ENCODE results near the gene NR4A1.

Gene NR4A1

DNA sequence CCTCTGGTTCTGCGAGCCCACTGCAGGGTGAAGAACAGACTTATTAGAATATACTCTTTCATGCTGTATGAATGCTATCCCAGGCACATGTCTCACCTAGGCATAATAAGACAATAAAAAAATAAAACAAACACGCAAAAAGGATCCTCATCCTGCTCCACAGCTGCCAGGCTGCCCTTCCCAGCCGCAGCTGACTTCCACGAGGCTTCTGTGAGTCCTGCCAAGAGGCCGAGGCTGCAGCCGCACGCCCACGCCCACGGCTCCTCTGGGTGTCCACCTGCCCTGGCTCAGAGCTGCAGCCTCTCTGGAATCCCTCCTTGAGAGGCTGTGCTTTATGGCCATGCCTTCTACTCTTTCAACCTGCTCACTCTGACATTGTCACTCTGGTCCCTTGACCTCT, 35.1 kb downstream of the NR4A1 start:
- TF ChIP-seq CTCF (IDR thresholded peaks at IDR 0.05; ENCODE audit: low read length, missing control alignments): no peak
- no peak overlapping the region for H3K4me3 ChIP-seq (replicated peaks; ENCODE audit: low read depth, low read length)
- no peak for DNase-seq (ENCODE audit: low read depth)

DNA sequence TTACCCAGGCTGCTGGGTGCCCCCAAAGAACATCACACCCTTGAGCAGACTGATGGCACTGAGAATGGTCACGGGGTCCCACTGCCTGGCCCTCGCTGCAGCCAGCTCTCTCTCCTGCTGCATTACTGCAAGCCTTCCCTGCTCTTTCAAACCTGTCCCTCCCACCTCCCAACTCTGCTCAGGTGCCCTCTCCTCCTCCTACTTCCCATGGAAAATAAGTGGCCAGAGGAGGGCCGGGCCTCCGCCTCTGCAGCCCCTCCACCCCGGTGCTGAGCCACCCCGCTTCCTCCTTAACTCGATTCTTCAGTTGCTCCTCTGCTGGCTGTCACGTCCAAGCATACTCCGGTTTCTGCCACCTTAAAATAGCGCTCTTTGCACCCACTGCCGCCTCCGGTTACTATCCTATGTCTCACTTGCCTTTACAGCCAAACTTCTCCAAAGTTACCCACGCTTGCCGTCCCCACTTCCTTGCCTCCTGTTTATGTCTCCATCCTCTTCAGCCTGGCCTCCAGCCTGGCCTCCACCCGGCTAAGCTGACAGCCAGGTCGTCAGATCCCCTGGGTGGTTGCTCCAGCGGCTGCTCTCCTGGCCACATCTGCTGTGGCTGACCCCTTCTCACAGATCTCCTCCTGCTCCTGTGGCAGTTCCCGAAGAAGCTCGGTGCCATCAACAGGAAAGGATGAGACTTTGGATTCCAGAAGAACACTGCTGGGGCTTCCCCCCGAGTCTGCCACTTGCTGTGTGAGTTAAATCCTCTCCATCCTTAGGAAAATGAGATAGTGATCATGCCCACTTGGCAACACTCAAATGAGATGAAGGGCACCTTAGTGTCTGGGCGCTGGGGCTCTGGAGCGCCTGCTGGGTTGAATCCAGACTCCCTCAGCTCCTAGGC, 35.9 kb downstream of the NR4A1 start:
- no peak overlapping the region for H3K4me3 ChIP-seq (replicated peaks; ENCODE audit: low read depth, low read length)
- no peak for TF ChIP-seq CTCF (IDR thresholded peaks at IDR 0.05; ENCODE audit: low read length, missing control alignments)
- no peak for DNase-seq (ENCODE audit: low read depth)

- no peak for TF ChIP-seq CTCF (IDR thresholded peaks at IDR 0.05; ENCODE audit: low read length, missing control alignments)
- DNase-seq (ENCODE audit: low read depth): no peak
- H3K4me3 ChIP-seq (replicated peaks; ENCODE audit: low read depth, low read length): no peak overlapping the region
These were observed 36.9 kb downstream of the NR4A1 start for GRCh38 chr12:52087961-52088820.

GRCh38 chr12:52089491-52089890, 38.2 kb downstream of the NR4A1 start:
- no peak for TF ChIP-seq CTCF (IDR thresholded peaks at IDR 0.05; ENCODE audit: low read length, missing control alignments)
- H3K4me3 ChIP-seq (replicated peaks; ENCODE audit: low read depth, low read length): no peak overlapping the region
- no peak for DNase-seq (ENCODE audit: low read depth)

DNA sequence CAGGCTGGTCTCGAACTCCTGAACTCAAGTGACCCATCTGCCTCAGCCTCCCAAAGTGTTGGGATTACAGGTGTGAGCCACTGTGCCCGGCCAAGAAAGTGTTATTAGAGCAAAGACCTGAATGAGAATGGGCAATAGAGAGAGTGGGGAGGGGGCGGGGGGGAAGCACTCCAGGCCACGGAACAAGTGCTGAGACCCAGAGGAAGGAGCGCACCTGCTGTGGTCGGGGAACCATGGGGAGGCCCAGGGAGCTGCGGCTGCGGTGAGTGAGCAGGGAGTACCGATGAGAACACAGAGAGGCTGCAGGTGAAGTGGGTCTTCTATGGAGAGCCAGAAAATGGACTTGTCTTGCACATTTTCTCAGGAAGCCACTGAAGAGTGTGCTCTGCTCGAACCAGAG, 39.0 kb downstream of the NR4A1 start:
- no peak overlapping the region for H3K4me3 ChIP-seq (replicated peaks; ENCODE audit: low read depth, low read length)
- TF ChIP-seq CTCF (IDR thresholded peaks at IDR 0.05; ENCODE audit: low read length, missing control alignments): no peak
- no peak for DNase-seq (ENCODE audit: low read depth)

DNA sequence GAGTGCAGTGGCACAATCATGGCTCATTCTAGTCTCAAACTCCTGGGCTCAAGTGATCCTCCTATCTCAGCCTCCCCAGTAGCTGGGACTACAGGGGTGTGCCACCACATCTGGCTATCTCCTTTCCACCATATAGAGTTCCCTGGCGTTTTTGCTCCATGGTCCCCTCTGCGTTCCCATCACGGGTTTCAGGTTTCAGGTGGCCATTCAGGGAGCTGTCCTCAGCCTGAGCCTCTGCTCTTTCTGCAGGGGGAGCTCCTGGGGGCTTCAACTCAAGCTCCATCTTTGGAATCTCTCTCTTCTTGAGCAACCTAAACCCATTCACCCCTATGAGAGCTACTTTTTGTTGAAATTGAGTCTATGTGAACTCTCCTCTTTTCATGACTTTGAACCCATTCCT, 39.8 kb downstream of the NR4A1 start:
- DNase-seq (ENCODE audit: low read depth): no peak
- H3K4me3 ChIP-seq (replicated peaks; ENCODE audit: low read depth, low read length): no peak overlapping the region
- TF ChIP-seq CTCF (IDR thresholded peaks at IDR 0.05; ENCODE audit: low read length, missing control alignments): no peak

Measured in fibroblast of pulmonary artery (primary cell).